ENCODE results near the gene RBM4B. TPM values are rescaled to one million over a fixed set of nuclear protein-coding genes. Genes with fewer than 3 reads are reported as not detected.

RBM4B gene, protein sequence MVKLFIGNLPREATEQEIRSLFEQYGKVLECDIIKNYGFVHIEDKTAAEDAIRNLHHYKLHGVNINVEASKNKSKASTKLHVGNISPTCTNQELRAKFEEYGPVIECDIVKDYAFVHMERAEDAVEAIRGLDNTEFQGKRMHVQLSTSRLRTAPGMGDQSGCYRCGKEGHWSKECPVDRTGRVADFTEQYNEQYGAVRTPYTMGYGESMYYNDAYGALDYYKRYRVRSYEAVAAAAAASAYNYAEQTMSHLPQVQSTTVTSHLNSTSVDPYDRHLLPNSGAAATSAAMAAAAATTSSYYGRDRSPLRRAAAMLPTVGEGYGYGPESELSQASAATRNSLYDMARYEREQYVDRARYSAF
- 15.0 and 19.0 TPM in 2 replicates for total RNA-seq

DNA sequence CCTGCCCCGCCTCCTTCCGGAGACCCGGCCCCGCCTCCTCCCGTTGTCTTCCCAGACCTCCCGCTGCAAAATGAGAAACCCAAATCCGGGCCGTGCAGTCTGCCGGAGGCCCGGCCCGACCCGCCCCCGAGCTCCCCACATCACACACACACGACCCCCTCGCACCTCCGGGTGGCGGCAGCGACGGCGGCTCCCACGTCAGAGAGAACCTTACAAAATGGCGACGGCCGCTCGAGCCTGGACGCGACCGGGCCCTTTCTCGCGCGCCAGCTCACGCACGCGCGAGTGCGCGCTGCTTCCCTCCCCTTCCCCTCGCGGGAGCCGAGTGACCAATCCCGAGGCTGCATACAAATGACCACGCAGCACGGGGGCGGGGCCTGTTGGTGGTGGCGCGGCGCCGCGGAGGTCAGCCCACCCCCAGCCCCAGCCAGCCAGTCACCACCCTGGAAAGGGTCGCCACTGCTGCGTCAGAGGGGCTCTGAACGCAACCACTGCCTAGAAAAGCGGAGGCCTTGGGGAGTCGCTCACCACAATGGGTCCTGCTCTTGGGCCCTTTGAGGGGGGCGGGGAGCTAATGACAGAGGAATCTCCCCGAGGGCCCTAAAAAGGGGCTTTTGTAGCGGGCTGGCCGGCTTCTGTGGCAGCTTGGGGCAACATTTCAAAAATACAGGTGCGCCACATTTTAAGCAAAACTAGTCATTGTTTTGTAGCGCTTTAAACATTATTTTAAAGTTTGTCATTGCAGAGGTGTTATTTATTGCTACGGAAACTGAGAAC lies at the start of gene RBM4B:
RBM4B (minus strand) TSS at position 289 of the 777 bp plus-strand sequence. CDS start 808 bp downstream, outside the sequence.

DNA sequence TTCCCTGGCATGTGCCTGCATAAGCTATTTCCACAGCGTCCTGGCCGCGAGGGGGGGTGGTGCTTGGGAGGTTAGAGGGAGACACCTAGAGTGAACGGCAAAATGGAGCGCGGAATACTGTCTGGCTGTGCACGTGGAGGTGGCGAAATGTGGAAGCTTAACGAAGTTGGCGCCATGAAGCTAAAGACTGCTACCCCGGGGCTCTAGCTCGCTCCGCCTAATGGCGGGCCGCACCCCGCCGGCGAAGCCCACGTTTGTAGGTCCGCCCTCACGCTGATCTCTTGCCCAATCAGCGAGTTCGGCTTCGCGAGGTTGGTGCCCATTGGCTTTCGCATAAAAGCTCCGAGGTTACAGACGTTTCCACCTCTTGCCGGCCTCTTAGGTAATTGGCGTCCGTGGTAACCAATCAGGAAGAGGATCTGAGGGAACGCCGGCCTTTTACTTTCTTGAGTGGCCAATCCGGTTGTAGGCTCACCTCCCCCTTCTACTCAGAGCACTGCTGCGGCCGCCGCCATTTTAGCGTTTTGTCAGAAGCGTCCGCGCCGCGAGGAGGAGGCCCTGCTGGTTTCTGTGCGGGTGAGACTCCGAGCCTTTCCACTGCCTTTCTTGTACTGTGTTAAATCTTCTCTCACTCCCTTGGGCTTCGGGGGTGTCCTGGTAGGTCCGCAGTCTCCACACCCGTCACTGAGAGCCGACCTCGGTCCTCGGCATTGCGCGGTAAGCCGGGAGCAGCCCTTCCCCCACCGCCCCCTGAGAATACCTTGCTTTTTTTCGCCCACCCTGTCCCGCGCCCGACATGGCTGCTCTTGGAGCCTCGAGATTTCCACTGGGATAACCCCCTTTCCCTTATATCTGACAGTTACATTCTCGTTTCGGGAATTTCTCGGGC lies 39.3 kb downstream of the RBM4B start, which contains the start of gene RBM4:
RBM4 (plus strand) TSS at position 527 of the 889 bp plus-strand sequence. CDS start 1,009 bp downstream, outside the sequence.

DNA sequence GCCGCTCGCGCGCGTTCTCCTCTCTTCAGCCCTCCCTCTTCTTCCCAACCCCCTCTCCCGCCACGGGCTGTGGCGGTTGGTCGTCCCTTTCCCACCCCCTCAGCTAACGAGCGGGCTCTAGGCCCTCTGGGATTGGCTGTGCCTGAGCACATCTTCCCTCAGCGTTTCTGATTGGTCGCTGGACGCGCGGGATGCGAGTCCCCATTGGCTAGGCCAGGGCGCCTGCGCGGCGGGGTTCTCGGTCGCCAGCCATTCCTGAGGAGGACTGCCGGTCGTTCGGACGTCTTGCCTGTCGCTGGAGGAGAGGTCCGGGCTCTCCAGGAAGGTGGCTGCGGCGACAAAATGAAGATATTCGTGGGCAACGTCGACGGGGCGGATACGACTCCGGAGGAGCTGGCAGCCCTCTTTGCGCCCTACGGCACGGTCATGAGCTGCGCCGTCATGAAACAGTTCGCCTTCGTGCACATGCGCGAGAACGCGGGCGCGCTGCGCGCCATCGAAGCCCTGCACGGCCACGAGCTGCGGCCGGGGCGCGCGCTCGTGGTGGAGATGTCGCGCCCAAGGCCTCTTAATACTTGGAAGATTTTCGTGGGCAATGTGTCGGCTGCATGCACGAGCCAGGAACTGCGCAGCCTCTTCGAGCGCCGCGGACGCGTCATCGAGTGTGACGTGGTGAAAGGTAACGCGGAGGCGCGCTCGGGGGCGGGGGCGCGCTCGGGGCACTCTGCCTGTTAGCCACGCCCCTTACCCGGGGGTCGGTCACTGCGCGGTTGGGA lies 61.1 kb downstream of the RBM4B start, which contains the start of gene RBM14:
RBM14 (plus strand) TSS at position 252 of the 776 bp plus-strand sequence; CDS start at position 343, 91 bp downstream.

Other genes with a start within 250 kb of the RBM4B start
- gene MRPL11, start 239.0 kb downstream of the RBM4B start, total RNA-seq, result 69.3 and 72.1 TPM in 2 replicates
- gene PELI3, start 211.0 kb downstream of the RBM4B start, total RNA-seq, result 4.0 and 4.3 TPM in 2 replicates
- gene DPP3, start 197.5 kb downstream of the RBM4B start, total RNA-seq, result 52.1 and 56.9 TPM in 2 replicates
- gene BBS1, start 167.3 kb downstream of the RBM4B start, total RNA-seq, result 21.9 and 24.2 TPM in 2 replicates
- gene ZDHHC24, start 131.8 kb downstream of the RBM4B start, total RNA-seq, result 19.8 and 20.4 TPM in 2 replicates
- not detected in 2 replicates for gene ACTN3, start 131.0 kb downstream of the RBM4B start, total RNA-seq
- 6.7 and 8.3 TPM in 2 replicates for gene CTSF, start 109.3 kb downstream of the RBM4B start, total RNA-seq
- gene CCDC87, start 84.8 kb downstream of the RBM4B start, total RNA-seq, result 0.15 TPM in 1 of 2 replicates, not detected in the other
- gene CCS, start 84.7 kb downstream of the RBM4B start, total RNA-seq, result 28.2 and 29.4 TPM in 2 replicates
- gene RBM14, start 61.3 kb downstream of the RBM4B start, total RNA-seq, result 47.3 and 49.4 TPM in 2 replicates
- 102 and 106 TPM in 2 replicates for gene RBM4, start 39.2 kb downstream of the RBM4B start, total RNA-seq
- 0.89 and 2.0 TPM in 2 replicates for gene SPTBN2, start 51.3 kb upstream of the RBM4B start, total RNA-seq
- 21.0 and 21.2 TPM in 2 replicates for gene RCE1, start 165.6 kb upstream of the RBM4B start, total RNA-seq
- 36.1 TPM in 2 replicates for gene LRFN4, start 179.2 kb upstream of the RBM4B start, total RNA-seq

All from bronchus fibroblast of lung (primary cell).